ENCODE measurements around the gene WNK4.

The WNK4 gene

GRCh38 chr17:42797067-42798007 lies 16.9 kb downstream of the WNK4 start:
- no peak for DNase-seq

DNA sequence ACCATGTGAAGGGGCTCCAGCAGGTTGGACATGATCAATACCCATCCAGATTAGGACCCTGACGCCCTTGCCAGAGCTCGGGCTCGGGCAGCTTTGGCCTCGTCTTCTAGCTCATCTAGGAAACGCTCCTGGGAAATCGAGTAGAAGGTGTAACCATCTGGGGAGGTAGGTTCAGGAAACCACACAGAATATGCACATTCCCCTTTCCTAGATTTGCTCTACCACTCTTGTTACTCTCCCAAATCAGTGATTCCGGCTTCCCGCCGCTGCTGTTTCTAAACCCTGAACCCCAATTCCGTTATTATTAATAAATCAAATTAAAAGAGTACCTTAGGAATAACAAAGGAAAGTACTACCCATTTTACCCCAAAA lies 17.6 kb downstream of the WNK4 start:
- no peak for DNase-seq

GRCh38 chr17:42798383-42799380 lies 18.3 kb downstream of the WNK4 start, which contains the start of the genes CNTD1 and COA3:
CNTD1 (plus strand) TSS chr17:42798861; CDS start chr17:42799068, 207 bp downstream.
COA3 (minus strand) TSS chr17:42798704; CDS start chr17:42798681, 23 bp downstream.
- peak; percentile 87 for DNase-seq

- DNase-seq: no peak
Observed at GRCh38 chr17:42803074-42803883, 22.9 kb downstream of the WNK4 start.

- no peak for DNase-seq
Observed at GRCh38 chr17:42804918-42805367, 24.5 kb downstream of the WNK4 start.

- no peak for DNase-seq
Observed at GRCh38 chr17:42806249-42806648, 25.8 kb downstream of the WNK4 start.

- DNase-seq: no peak
Observed at GRCh38 chr17:42809250-42809649, 28.8 kb downstream of the WNK4 start.

GRCh38 chr17:42814633-42815399 lies 34.4 kb downstream of the WNK4 start:
- DNase-seq: no peak

GRCh38 chr17:42817866-42818265 lies 37.5 kb downstream of the WNK4 start:
- DNase-seq: no peak

DNA sequence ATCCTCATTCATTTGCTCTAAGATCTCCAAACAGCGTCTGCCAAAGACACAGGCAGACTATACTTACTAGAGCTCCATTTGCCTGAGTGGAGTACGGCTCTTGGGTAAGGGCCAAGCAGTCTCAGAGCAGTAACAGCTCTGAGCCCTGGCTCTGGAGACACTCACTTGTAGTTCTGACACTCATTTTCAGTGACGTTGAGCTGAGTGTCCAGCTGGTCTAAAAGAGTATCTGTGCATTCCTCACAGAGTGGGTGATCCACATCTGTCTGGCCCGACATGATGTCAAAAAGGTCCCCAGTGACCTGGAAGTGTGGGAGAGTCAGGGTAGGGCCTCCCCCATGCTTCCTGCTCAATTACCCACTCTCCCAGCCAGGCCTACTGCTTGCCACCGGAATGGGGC lies 38.0 kb downstream of the WNK4 start:
- DNase-seq: no peak

DNA sequence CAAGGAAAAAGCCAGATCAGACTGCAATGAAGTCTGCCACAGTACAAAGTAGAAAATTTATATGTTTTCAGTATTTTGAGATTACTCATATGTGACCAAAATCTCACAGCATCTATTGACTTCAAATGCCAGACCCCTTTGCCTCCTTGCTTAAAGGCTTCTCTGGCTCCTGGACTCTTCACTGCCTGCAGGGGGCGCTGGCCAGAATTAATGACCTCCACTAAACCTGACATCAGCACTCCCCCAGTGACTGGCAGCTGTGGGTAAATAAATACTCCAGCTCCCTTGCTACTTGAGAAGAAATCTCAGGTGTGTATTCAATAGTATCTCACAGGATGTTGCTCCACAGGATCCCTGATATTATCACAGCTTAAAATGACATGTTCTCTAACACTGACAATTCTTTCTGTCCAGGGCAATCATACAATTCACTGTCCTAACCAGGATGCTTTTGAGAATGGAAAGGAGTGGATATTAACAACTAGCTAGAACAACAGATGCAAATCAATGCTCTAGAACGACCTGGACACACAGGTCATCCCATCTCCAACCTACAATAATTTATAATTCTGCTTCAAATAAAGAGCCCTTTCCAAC lies 39.6 kb downstream of the WNK4 start:
- peak; percentile 51 for DNase-seq

- no peak for DNase-seq
Observed at GRCh38 chr17:42821176-42821575, 40.8 kb downstream of the WNK4 start.

DNA sequence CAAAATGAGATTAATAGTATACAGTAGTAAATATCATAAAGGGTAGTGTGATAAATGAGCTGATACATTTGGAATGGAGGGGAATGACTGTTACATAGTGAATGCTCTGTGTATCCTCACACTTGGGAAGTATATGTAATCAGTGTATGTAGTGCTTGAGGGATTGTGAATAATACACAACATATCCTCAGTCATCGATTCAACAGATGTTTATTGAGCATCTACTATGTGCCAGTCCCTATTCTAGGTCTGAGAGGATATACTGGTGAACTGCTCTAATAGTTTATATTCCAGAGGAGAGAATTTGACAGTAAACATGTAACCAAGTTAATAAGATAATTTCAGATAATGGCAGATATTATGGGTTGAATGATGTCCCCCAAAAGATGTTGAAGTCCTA lies 47.1 kb downstream of the WNK4 start:
- no peak for DNase-seq

DNA sequence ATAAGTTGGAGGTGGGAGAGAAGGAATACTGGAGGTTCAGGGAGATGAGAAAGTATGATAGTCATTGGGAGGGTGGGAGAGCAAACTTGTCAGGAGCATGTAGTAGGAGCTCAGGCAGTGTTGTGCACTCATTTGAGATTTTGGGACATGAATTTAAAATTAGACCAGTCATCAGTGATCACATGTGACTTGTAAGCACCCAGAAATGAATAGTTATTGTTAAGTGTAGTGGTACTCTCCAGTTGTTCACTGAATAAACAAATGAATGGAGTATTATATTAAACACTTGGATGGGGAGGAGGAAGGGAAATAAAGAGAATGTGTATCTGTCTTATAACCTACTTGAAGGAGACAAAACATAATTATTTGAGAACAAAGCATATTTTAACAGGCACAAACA lies 50.6 kb downstream of the WNK4 start:
- no peak for DNase-seq

- no peak for DNase-seq
Observed at GRCh38 chr17:42832213-42832933, 52.0 kb downstream of the WNK4 start.

GRCh38 chr17:42832934-42833766 lies 52.7 kb downstream of the WNK4 start, which contains the start of gene PSME3:
PSME3 (plus strand) TSS chr17:42833397; CDS start chr17:42833632, 235 bp downstream.
- DNase-seq: peak; percentile 93

GRCh38 chr17:42833767-42834422 lies 53.5 kb downstream of the WNK4 start:
- no peak for DNase-seq

DNA sequence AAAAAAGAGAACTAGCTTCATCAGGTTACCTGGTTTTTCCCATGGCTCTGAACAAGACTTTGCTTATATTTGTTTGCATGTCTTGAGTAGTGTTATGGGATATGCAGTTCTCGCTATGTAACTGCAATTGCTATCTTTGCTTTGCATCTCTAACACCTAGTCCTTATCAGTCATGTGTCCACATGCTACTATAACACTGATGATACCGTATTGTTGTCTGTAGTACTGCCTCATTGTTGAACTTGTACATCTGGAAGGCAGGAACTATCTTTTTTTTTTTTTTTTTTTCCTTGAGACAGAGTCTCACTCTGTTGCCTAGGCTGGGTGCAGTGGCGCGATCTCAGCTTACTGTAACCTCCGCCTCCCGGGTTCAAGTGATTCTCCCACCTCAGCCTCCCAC lies 55.3 kb downstream of the WNK4 start:
- no peak for DNase-seq

Data from NCI-H345 (cell line).